SK-N-SH (cell line): ENCODE measurements around the gene TSGA10IP.

ENCODE experiments used
- EP300 ChIP-seq, 2 experiments: IDR thresholded peaks; 2 replicates each; pipeline versions ENCODE4 v1.4.0 to v1.6.1; 2012; ENCODE audit warnings: borderline replicate concordance in 1 of 2, low read depth in 1 of 2, low read length in 1 of 2
- FOSL2 ChIP-seq: IDR thresholded peaks from 2 replicates; pipeline ENCODE4 v1.4.0; 2012; ENCODE audit warnings: low read depth, mild to moderate bottlenecking, moderate library complexity, borderline replicate concordance
- RAD21 ChIP-seq: IDR thresholded peaks from 2 replicates; pipeline ENCODE4 v1.6.1; 2012; ENCODE audit warnings: mild to moderate bottlenecking, low read length
- TAF1 ChIP-seq: IDR thresholded peaks from 2 replicates; pipeline ENCODE4 v1.6.1; 2012; ENCODE audit warnings: low read depth, mild to moderate bottlenecking, low read length, moderate library complexity, borderline replicate concordance
- YY1 ChIP-seq: IDR thresholded peaks from 2 replicates; pipeline ENCODE4 v1.4.0; 2012; ENCODE audit warnings: low read depth, mild to moderate bottlenecking
- TF ChIP-seq, protein P1 (sequence below): fragments of 200-600 bp; sonication (generic); IDR thresholded peaks from 2 replicates; pipeline ENCODE4 v1.6.1; 2017; ENCODE audit warnings: antibody characterized with exemption, mild to moderate bottlenecking, moderate library complexity

GRCh38 chr11:66006134-66006890 is 61.0 kb downstream of the TSGA10IP start:
- TF ChIP-seq, protein P1, sequence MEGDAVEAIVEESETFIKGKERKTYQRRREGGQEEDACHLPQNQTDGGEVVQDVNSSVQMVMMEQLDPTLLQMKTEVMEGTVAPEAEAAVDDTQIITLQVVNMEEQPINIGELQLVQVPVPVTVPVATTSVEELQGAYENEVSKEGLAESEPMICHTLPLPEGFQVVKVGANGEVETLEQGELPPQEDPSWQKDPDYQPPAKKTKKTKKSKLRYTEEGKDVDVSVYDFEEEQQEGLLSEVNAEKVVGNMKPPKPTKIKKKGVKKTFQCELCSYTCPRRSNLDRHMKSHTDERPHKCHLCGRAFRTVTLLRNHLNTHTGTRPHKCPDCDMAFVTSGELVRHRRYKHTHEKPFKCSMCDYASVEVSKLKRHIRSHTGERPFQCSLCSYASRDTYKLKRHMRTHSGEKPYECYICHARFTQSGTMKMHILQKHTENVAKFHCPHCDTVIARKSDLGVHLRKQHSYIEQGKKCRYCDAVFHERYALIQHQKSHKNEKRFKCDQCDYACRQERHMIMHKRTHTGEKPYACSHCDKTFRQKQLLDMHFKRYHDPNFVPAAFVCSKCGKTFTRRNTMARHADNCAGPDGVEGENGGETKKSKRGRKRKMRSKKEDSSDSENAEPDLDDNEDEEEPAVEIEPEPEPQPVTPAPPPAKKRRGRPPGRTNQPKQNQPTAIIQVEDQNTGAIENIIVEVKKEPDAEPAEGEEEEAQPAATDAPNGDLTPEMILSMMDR: no peak
- TF ChIP-seq TAF1: no peak
- no peak for TF ChIP-seq FOSL2
- no peak for TF ChIP-seq RAD21
- no peak for TF ChIP-seq EP300 (IDR thresholded peaks at IDR 0.05; ENCODE audit: borderline replicate concordance in 1 of 2, low read depth in 1 of 2, low read length in 1 of 2)
- TF ChIP-seq YY1: no peak
